GM12891 (cell line): ENCODE data around the gene PFDN6.

Experiments
- POLR2AphosphoS5 ChIP-seq: IDR thresholded peaks from 2 replicates; pipeline ENCODE4 v1.6.1; 2011; ENCODE audit warnings: low read depth, low read length, control low read depth
- SPI1 ChIP-seq: IDR thresholded peaks from 2 replicates; pipeline ENCODE4 v1.6.1; 2011; ENCODE audit warnings: low read depth, low read length, control low read depth
- TAF1 ChIP-seq: IDR thresholded peaks from 2 replicates; pipeline ENCODE4 v1.6.1; 2011; ENCODE audit warnings: low read depth, low read length, control low read depth

DNA sequence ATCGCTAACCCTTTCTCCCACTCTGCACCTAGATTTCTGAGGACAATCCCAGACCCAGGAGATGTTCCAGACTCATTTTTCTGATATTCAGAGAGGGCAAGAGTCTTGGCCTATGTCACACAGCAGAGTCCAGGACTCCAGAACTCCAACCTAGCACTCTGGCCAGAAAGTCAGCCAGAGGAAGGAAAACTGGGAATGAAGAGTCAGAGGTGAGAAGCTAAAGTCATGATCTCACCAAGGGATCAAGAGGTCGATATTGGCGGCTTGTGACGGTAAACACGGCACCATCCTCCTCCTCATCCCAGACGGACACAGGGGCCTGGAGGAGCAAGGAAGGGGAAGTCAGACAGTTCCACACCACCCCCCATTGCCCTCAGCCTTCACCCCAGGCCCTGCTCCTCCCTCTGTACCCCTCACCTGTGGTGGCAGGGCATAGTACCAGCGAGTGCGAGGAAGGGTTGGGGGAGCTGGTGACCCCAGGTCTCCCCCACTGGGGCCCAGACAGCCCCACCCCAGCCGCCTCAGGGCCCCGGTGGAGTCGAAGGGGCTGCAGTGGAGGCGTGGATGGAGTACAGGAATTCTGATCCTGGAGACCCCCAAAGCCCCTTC, 7.5 kb downstream of the PFDN6 start:
- TF ChIP-seq SPI1 (no peak), POLR2AphosphoS5 (no peak), TAF1 (no peak)
